WTC11 (cell line): Measurements from ENCODE around the gene LIG1. TPM values are rescaled to one million over a fixed set of nuclear protein-coding genes. Genes with fewer than 3 reads are reported as not detected.

ENCODE experiments used
- ATAC-seq: fragments of 200-7000 bp; cut with Tn5 transposase; 2 replicates; pipeline ENCODE4 v1.10.0; 2021; ENCODE audit warnings: mild to moderate bottlenecking, moderate library complexity
- CTCF ChIA-PET: fragments of 300-600 bp; sonication (Branson Sonifier 250); formaldehyde crosslinking; loops from one replicate; lab custom pipeline; 2021; ENCODE audit warnings: antibody characterized with exemption; lab: Charles Lee
- POLR2A ChIA-PET: fragments of 350-600 bp; sonication (Branson Sonifier 250); formaldehyde crosslinking; loops from one replicate; lab custom pipeline; 2021; ENCODE audit warnings: antibody characterized with exemption; lab: Charles Lee
- DNase-seq: peaks from one replicate; pipeline ENCODE4 v3.0.0; 2021; ENCODE audit warnings: low spot score
- H3K27ac Mint-ChIP-seq: 2 replicates; pipeline ENCODE4 v1.8.0; 2021; ENCODE audit warnings: mixed read lengths
- H3K27me3 Mint-ChIP-seq: 2 replicates; pipeline ENCODE4 v1.8.0; 2021; ENCODE audit warnings: low read depth, mild to moderate bottlenecking, moderate library complexity, mixed read lengths
- H3K36me3 Mint-ChIP-seq: 2 replicates; pipeline ENCODE4 v1.8.0; 2021; ENCODE audit warnings: mixed read lengths
- H3K4me1 Mint-ChIP-seq: 2 replicates; pipeline ENCODE4 v1.8.0; 2022; ENCODE audit warnings: mixed read lengths
- H3K4me3 Mint-ChIP-seq: 2 replicates; pipeline ENCODE4 v1.8.0; 2021; ENCODE audit warnings: mild to moderate bottlenecking, moderate library complexity, mixed read lengths
- H3K9me3 Mint-ChIP-seq: 2 replicates; pipeline ENCODE4 v1.8.0; 2021; ENCODE audit warnings: mixed read lengths
- CREB1 ChIP-seq: sonication (generic); formaldehyde crosslinking; IDR thresholded peaks from 2 replicates; pipeline ENCODE4 v1.8.0; 2023; ENCODE audit warnings: mild to moderate bottlenecking, missing genetic modification reagents
- E2F1 ChIP-seq: sonication (generic); formaldehyde crosslinking; IDR thresholded peaks from 2 replicates; pipeline ENCODE4 v1.8.0; 2022; ENCODE audit warnings: mild to moderate bottlenecking, missing genetic modification reagents
- ESRRA ChIP-seq: sonication (generic); formaldehyde crosslinking; IDR thresholded peaks from 2 replicates; pipeline ENCODE4 v1.8.1; 2022; ENCODE audit warnings: mild to moderate bottlenecking, missing genetic modification reagents, borderline replicate concordance
- FOXJ3 ChIP-seq: sonication (generic); formaldehyde crosslinking; IDR thresholded peaks from 2 replicates; pipeline ENCODE4 v1.9.0; 2021; ENCODE audit warnings: missing genetic modification reagents, mild to moderate bottlenecking, borderline replicate concordance
- GABPB1 ChIP-seq: sonication (generic); formaldehyde crosslinking; IDR thresholded peaks from 2 replicates; pipeline ENCODE4 v1.8.1; 2023; ENCODE audit warnings: mild to moderate bottlenecking, missing genetic modification reagents
- GRHL2 ChIP-seq: fragments of 250-450 bp; sonication (Bioruptor Pico); IDR thresholded peaks from 2 replicates; pipeline ENCODE4 v1.8.0; 2022; ENCODE audit warnings: mild to moderate bottlenecking, moderate library complexity; ENCODE audit not compliant: insufficient replicate concordance, severe bottlenecking
- MAX ChIP-seq: sonication (generic); formaldehyde crosslinking; IDR thresholded peaks from 2 replicates; pipeline ENCODE4 v1.8.0; 2022; ENCODE audit warnings: mild to moderate bottlenecking, missing genetic modification reagents
- MYBL2 ChIP-seq: sonication (generic); formaldehyde crosslinking; IDR thresholded peaks from 2 replicates; pipeline ENCODE4 v1.8.1; 2023; ENCODE audit warnings: mild to moderate bottlenecking, moderate library complexity, missing genetic modification reagents
- NFATC4 ChIP-seq: fragments of 250-450 bp; sonication (Bioruptor Pico); IDR thresholded peaks from 2 replicates; pipeline ENCODE4 v1.9.0; 2021; ENCODE audit warnings: mild to moderate bottlenecking
- SMAD4 ChIP-seq: sonication (generic); formaldehyde crosslinking; IDR thresholded peaks from 2 replicates; pipeline ENCODE4 v1.8.0; 2022; ENCODE audit warnings: mild to moderate bottlenecking, missing genetic modification reagents
- SP1 ChIP-seq: sonication (generic); formaldehyde crosslinking; conservative IDR thresholded peaks from 2 replicates; pipeline ENCODE4 v1.8.1; 2022; ENCODE audit warnings: missing genetic modification reagents
- TEAD4 ChIP-seq: sonication (generic); formaldehyde crosslinking; IDR thresholded peaks from 2 replicates; pipeline ENCODE4 v1.8.0; 2022; ENCODE audit warnings: mild to moderate bottlenecking, missing genetic modification reagents
- ZBTB21 ChIP-seq: sonication (generic); formaldehyde crosslinking; IDR thresholded peaks from 2 replicates; pipeline ENCODE4 v1.8.1; 2023; ENCODE audit warnings: mild to moderate bottlenecking, missing genetic modification reagents, borderline replicate concordance
- ZMAT4 ChIP-seq: fragments of 250-450 bp; sonication (Bioruptor Pico); IDR thresholded peaks from 2 replicates; pipeline ENCODE4 v1.9.0; 2021; ENCODE audit warnings: mild to moderate bottlenecking
- ZNF138 ChIP-seq: sonication (generic); formaldehyde crosslinking; conservative IDR thresholded peaks from 2 replicates; pipeline ENCODE4 v1.8.1; 2022; ENCODE audit warnings: mild to moderate bottlenecking, moderate library complexity, missing genetic modification reagents
- ZNF263 ChIP-seq: sonication (generic); formaldehyde crosslinking; IDR thresholded peaks from 2 replicates; pipeline ENCODE4 v1.8.1; 2022; ENCODE audit warnings: low read depth, mild to moderate bottlenecking, moderate library complexity, missing genetic modification reagents
- ZSCAN18 ChIP-seq: fragments of 250-450 bp; sonication (Bioruptor Pico); IDR thresholded peaks from 2 replicates; pipeline ENCODE4 v2.1.2; 2022; ENCODE audit warnings: mild to moderate bottlenecking, moderate library complexity
- total RNA-seq: library from RNA; stranded (reverse); gene quantifications from 3 replicates; pipeline ENCODE4 v1.2.3, GENCODE V29; 2021
- TF ChIP-seq, protein P1 (sequence below): sonication (generic); formaldehyde crosslinking; IDR thresholded peaks from 2 replicates; pipeline ENCODE4 v1.8.0; 2022; ENCODE audit warnings: mild to moderate bottlenecking, missing genetic modification reagents
- TF ChIP-seq, protein P2 (sequence below): sonication (generic); formaldehyde crosslinking; IDR thresholded peaks from 2 replicates; pipeline ENCODE4 v1.8.1; 2022; ENCODE audit warnings: low read depth, mild to moderate bottlenecking, moderate library complexity, missing genetic modification reagents, borderline replicate concordance
- TF ChIP-seq, protein P3 (sequence below): fragments of 250-450 bp; sonication (Bioruptor Pico); IDR thresholded peaks from 2 replicates; pipeline ENCODE4 v1.8.0; 2021; ENCODE audit warnings: mild to moderate bottlenecking
- TF ChIP-seq, protein P4 (sequence below): sonication (generic); formaldehyde crosslinking; IDR thresholded peaks from 2 replicates; pipeline ENCODE4 v1.8.1; 2023; ENCODE audit warnings: mild to moderate bottlenecking, missing genetic modification reagents, moderate library complexity
- TF ChIP-seq, protein P5 (sequence below): sonication (generic); formaldehyde crosslinking; conservative IDR thresholded peaks from 2 replicates; pipeline ENCODE4 v1.8.1; 2023; ENCODE audit warnings: mild to moderate bottlenecking, low read depth, missing genetic modification reagents, moderate library complexity
- TF ChIP-seq, protein P6 (sequence below): fragments of 200-600 bp; IDR thresholded peaks from 2 replicates; pipeline ENCODE4 v1.8.0; 2022; ENCODE audit warnings: antibody characterized with exemption

Gene LIG1
- total RNA-seq, 1 experiment from 2014 or later: 119 TPM

DNA sequence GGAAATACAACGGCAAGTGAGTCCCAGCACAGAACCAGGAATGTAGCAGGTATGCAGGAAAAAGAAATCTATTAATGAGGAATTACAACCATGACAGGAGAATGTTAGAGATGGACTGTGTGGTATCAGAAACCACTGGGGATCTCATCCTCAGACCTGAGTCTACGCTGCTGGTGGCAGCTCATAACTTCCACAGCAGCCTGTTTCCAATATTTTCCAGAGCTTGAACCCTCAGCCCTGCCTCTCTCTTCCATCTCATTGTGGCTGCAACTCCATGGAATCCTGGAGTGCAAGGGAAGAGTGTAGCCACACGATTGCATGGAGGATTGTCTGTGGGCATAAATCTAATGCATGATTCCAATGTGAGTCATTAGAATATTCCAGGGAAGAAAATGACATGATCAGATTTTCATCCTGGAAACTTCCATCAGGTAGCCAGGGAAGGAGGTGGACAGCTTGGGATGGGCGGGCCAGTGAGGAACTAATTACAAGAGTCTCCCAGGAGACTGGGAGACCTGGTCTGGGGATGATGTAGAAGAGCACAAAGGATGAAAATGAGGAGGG lies 74.5 kb downstream of the LIG1 start:
- Mint-ChIP-seq H3K27ac (no peak overlapping the region), H3K4me3 (no peak overlapping the region), H3K27me3 (peaks cover 13% of the 10 kb centered on the region), H3K4me1 (no peaks in the 10 kb centered on the region), H3K36me3 (no peaks in the 10 kb centered on the region), H3K9me3 (peaks cover 13% of the 10 kb centered on the region; the same call in 1 of the 2 replicates)
- ChIA-PET CTCF (no interaction called here), POLR2A (no interaction called here)
- DNase-seq: no peak
- no peak for ATAC-seq
- TF ChIP-seq MYBL2 (CRISPR knock-in tag) (no peak), NFATC4 (CRISPR knock-in tag) (no peak), FOXJ3 (CRISPR knock-in tag) (no peak), ZMAT4 (CRISPR knock-in tag) (no peak), ESRRA (CRISPR knock-in tag) (no peak), ZNF138 (CRISPR knock-in tag) (no peak), E2F1 (CRISPR knock-in tag) (no peak), ZSCAN18 (no peak), GABPB1 (CRISPR knock-in tag) (no peak), SP1 (CRISPR knock-in tag) (no peak), MAX (CRISPR knock-in tag) (no peak), TEAD4 (CRISPR knock-in tag) (no peak), ZBTB21 (CRISPR knock-in tag) (no peak)
- TF ChIP-seq, protein P1, sequence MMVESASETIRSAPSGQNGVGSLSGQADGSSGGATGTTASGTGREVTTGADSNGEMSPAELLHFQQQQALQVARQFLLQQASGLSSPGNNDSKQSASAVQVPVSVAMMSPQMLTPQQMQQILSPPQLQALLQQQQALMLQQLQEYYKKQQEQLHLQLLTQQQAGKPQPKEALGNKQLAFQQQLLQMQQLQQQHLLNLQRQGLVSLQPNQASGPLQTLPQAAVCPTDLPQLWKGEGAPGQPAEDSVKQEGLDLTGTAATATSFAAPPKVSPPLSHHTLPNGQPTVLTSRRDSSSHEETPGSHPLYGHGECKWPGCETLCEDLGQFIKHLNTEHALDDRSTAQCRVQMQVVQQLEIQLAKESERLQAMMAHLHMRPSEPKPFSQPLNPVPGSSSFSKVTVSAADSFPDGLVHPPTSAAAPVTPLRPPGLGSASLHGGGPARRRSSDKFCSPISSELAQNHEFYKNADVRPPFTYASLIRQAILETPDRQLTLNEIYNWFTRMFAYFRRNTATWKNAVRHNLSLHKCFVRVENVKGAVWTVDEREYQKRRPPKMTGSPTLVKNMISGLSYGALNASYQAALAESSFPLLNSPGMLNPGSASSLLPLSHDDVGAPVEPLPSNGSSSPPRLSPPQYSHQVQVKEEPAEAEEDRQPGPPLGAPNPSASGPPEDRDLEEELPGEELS (CRISPR knock-in tag): no peak
- TF ChIP-seq, protein P2, sequence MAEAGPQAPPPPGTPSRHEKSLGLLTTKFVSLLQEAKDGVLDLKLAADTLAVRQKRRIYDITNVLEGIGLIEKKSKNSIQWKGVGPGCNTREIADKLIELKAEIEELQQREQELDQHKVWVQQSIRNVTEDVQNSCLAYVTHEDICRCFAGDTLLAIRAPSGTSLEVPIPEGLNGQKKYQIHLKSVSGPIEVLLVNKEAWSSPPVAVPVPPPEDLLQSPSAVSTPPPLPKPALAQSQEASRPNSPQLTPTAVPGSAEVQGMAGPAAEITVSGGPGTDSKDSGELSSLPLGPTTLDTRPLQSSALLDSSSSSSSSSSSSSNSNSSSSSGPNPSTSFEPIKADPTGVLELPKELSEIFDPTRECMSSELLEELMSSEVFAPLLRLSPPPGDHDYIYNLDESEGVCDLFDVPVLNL: no peak
- TF ChIP-seq, protein P3, sequence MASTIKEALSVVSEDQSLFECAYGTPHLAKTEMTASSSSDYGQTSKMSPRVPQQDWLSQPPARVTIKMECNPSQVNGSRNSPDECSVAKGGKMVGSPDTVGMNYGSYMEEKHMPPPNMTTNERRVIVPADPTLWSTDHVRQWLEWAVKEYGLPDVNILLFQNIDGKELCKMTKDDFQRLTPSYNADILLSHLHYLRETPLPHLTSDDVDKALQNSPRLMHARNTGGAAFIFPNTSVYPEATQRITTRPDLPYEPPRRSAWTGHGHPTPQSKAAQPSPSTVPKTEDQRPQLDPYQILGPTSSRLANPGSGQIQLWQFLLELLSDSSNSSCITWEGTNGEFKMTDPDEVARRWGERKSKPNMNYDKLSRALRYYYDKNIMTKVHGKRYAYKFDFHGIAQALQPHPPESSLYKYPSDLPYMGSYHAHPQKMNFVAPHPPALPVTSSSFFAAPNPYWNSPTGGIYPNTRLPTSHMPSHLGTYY (CRISPR knock-in tag): no peak

DNA sequence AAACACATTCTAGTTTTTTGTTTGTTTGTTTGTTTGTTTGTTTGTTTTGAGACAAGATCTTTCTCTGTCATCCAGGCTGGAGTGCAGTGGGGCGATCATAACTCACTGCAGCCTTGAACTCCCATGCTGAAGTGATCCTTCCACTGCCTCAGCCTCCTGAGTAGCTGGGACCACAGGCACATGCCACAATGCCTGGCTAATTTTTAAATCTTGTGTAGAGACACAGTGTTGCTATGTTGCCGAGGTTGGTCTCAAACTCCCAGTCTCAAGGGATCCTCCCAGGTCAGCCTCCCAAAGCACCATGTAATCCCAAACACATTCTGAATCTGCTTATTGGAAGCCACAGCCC lies 75.3 kb downstream of the LIG1 start:
- H3K4me3 Mint-ChIP-seq: no peak overlapping the region
- DNase-seq (no peak), ATAC-seq (no peak)
- no peaks in the 10 kb centered on the region for H3K4me1 Mint-ChIP-seq
- peaks cover 13% of the 10 kb centered on the region for H3K27me3 Mint-ChIP-seq
- POLR2A ChIA-PET: no interaction called here
- H3K36me3 Mint-ChIP-seq: no peaks in the 10 kb centered on the region
- H3K27ac Mint-ChIP-seq: no peak overlapping the region
- CTCF ChIA-PET: no interaction called here
- peaks cover 13% of the 10 kb centered on the region; the same call in 1 of the 2 replicates for H3K9me3 Mint-ChIP-seq
- TF ChIP-seq ZNF263 (CRISPR knock-in tag): no peak
- TF ChIP-seq, protein P4, sequence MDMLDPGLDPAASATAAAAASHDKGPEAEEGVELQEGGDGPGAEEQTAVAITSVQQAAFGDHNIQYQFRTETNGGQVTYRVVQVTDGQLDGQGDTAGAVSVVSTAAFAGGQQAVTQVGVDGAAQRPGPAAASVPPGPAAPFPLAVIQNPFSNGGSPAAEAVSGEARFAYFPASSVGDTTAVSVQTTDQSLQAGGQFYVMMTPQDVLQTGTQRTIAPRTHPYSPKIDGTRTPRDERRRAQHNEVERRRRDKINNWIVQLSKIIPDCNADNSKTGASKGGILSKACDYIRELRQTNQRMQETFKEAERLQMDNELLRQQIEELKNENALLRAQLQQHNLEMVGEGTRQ (CRISPR knock-in tag): no peak
- no peak for TF ChIP-seq CREB1
- TF ChIP-seq, protein P5, sequence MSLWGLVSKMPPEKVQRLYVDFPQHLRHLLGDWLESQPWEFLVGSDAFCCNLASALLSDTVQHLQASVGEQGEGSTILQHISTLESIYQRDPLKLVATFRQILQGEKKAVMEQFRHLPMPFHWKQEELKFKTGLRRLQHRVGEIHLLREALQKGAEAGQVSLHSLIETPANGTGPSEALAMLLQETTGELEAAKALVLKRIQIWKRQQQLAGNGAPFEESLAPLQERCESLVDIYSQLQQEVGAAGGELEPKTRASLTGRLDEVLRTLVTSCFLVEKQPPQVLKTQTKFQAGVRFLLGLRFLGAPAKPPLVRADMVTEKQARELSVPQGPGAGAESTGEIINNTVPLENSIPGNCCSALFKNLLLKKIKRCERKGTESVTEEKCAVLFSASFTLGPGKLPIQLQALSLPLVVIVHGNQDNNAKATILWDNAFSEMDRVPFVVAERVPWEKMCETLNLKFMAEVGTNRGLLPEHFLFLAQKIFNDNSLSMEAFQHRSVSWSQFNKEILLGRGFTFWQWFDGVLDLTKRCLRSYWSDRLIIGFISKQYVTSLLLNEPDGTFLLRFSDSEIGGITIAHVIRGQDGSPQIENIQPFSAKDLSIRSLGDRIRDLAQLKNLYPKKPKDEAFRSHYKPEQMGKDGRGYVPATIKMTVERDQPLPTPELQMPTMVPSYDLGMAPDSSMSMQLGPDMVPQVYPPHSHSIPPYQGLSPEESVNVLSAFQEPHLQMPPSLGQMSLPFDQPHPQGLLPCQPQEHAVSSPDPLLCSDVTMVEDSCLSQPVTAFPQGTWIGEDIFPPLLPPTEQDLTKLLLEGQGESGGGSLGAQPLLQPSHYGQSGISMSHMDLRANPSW (CRISPR knock-in tag): no peak
- TF ChIP-seq GRHL2 (CRISPR knock-in tag): no peak
- TF ChIP-seq, protein P6, sequence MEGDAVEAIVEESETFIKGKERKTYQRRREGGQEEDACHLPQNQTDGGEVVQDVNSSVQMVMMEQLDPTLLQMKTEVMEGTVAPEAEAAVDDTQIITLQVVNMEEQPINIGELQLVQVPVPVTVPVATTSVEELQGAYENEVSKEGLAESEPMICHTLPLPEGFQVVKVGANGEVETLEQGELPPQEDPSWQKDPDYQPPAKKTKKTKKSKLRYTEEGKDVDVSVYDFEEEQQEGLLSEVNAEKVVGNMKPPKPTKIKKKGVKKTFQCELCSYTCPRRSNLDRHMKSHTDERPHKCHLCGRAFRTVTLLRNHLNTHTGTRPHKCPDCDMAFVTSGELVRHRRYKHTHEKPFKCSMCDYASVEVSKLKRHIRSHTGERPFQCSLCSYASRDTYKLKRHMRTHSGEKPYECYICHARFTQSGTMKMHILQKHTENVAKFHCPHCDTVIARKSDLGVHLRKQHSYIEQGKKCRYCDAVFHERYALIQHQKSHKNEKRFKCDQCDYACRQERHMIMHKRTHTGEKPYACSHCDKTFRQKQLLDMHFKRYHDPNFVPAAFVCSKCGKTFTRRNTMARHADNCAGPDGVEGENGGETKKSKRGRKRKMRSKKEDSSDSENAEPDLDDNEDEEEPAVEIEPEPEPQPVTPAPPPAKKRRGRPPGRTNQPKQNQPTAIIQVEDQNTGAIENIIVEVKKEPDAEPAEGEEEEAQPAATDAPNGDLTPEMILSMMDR: no peak
- no peak for TF ChIP-seq SMAD4 (CRISPR knock-in tag)
